ENCODE measurements around the gene FGF12.
"Not testable (repeated sequence)": the region's sequence is repeated elsewhere in the genome, so short reads cannot be mapped to it uniquely, and the experiment has no call there.

The FGF12 gene

GRCh38 chr3:192576704-192577103 lies 150.6 kb downstream of the FGF12 start:
- not testable (repeated sequence) for DNase-seq

- DNase-seq: no peak
Observed at GRCh38 chr3:192575879-192576506, 151.3 kb downstream of the FGF12 start.

GRCh38 chr3:192573240-192573639 lies 154.1 kb downstream of the FGF12 start:
- no peak for DNase-seq

- peak; percentile 62 for DNase-seq
Observed at GRCh38 chr3:192570821-192571791, 156.2 kb downstream of the FGF12 start.

- no peak for DNase-seq
Observed at GRCh38 chr3:192570315-192570714, 157.0 kb downstream of the FGF12 start.

GRCh38 chr3:192566706-192567290 lies 160.5 kb downstream of the FGF12 start:
- peak; percentile 81 for DNase-seq

GRCh38 chr3:192564611-192565010 lies 162.7 kb downstream of the FGF12 start:
- peak; percentile 11 for DNase-seq

GRCh38 chr3:192563417-192563816 lies 163.9 kb downstream of the FGF12 start:
- no peak for DNase-seq

- DNase-seq: no peak
Observed at GRCh38 chr3:192553707-192554106, 173.6 kb downstream of the FGF12 start.

GRCh38 chr3:192550356-192550755 lies 177.0 kb downstream of the FGF12 start:
- DNase-seq: no peak

- DNase-seq: no peak
Observed at GRCh38 chr3:192545333-192545732, 182.0 kb downstream of the FGF12 start.

- DNase-seq: no peak
Observed at GRCh38 chr3:192543163-192543562, 184.2 kb downstream of the FGF12 start.

- no peak for DNase-seq
Observed at GRCh38 chr3:192516820-192517219, 210.5 kb downstream of the FGF12 start.

GRCh38 chr3:192515664-192516045 lies 211.7 kb downstream of the FGF12 start:
- no peak for DNase-seq

GRCh38 chr3:192514754-192515663 lies 212.3 kb downstream of the FGF12 start:
- no peak for DNase-seq

GRCh38 chr3:192514081-192514753 lies 213.1 kb downstream of the FGF12 start:
- DNase-seq: no peak

GRCh38 chr3:192505731-192506130 lies 221.6 kb downstream of the FGF12 start:
- DNase-seq: no peak

- no peak for DNase-seq
Observed at GRCh38 chr3:192501401-192501800, 225.9 kb downstream of the FGF12 start.

GRCh38 chr3:192496905-192497587 lies 230.3 kb downstream of the FGF12 start:
- DNase-seq: no peak

- DNase-seq: no peak
Observed at GRCh38 chr3:192494174-192494573, 233.2 kb downstream of the FGF12 start.

GRCh38 chr3:192490720-192491119 lies 236.6 kb downstream of the FGF12 start:
- DNase-seq: peak; percentile 23

Measured in NCI-H226 (cell line).